HG03103 (cell line): ENCODE measurements around the gene RAD51B.
"Not testable (repeated sequence)": the region's sequence is repeated elsewhere in the genome, so short reads cannot be mapped to it uniquely, and the experiment has no call there.

Source experiments
- ATAC-seq: cut with Tn5 transposase; IDR thresholded peaks from one replicate; pipeline ENCODE4 v1.9.1; 2021; ENCODE audit warnings: low read depth; ENCODE audit not compliant: unreplicated experiment

RAD51B gene

DNA sequence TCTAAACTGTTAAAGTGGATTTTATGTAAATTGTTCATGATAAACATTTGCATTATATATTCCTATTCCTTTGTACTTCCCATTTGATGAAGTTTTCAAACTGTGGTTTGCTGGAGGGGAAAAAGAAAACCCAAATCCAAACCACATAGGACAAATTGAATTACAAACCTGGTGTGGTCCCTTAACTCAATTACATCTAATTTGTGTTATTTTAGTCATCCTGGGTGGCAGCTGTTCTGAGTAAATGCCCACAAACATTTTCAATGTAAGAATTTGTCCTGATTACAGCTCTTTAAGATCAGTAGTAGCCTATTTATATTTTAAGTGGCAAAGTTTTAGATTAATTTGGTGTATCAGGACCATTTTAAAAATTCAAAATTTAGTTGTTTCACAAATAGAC lies 153.9 kb downstream of the RAD51B start:
- ATAC-seq = no peak

DNA sequence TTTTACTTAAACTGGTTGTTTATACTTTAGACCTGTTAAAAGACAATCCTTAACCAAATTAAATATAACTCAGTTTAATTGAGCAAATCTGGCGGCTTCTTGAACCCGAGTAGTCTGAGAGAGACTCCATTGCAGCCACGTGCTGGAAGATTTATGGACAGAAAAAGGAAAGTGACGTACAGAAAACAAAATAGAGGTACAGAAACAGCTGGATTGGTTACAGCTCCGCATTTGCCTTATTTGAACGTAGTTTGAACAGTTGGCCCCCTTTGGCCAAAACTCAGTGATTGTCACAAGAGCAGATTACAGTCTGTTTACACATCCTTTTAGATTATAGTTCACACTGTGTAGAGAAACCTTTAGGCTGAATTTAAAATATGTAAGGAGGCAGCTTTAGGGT lies 155.9 kb downstream of the RAD51B start:
- no peak for ATAC-seq

DNA sequence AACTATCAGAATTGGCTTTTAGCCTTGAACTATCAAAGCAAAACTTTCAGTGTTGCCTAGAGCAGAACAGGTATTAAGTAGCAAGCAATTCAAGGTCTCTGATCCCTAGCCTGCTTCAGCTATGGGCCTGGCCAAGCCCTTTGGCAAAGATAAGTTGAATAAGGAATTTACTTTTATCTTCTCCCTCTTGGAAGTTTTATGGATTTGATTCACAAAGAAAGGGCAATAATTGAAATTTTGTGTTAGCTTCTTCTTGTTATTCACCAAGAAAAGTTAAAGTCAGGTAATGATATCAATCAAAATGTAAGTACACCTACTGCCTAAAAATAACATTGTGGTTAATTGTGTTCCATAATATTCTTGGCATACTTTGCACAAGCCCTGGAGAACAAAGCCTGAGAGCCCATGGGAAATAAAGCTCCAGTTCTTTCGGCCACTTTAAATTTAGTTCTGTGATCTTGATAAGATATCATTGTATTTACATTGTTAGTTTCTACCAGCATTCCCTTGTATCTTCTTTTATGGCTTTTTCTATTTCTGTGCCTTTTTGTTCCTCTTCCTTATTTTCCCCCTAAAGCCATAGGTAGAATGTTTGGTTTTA lies 158.0 kb downstream of the RAD51B start:
- no peak for ATAC-seq

DNA sequence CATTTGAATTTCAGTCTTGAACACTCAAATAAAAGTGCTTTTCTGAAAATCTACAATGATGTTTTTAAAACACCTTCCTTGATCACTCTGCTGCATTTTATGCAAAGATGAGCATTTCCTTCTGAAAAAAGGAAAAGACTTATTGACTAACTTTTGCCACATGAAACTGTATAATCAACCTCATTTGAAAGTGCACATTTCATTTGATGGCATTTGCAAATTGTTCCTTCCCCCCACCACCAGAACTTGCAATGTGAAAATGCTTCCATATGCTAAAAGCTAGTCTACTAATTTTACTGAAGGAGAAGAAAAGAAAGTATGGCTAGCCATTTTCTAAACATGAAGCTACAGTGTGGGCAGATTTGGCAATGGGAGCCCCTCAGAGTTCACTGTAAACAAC lies 159.2 kb downstream of the RAD51B start:
- ATAC-seq = no peak

DNA sequence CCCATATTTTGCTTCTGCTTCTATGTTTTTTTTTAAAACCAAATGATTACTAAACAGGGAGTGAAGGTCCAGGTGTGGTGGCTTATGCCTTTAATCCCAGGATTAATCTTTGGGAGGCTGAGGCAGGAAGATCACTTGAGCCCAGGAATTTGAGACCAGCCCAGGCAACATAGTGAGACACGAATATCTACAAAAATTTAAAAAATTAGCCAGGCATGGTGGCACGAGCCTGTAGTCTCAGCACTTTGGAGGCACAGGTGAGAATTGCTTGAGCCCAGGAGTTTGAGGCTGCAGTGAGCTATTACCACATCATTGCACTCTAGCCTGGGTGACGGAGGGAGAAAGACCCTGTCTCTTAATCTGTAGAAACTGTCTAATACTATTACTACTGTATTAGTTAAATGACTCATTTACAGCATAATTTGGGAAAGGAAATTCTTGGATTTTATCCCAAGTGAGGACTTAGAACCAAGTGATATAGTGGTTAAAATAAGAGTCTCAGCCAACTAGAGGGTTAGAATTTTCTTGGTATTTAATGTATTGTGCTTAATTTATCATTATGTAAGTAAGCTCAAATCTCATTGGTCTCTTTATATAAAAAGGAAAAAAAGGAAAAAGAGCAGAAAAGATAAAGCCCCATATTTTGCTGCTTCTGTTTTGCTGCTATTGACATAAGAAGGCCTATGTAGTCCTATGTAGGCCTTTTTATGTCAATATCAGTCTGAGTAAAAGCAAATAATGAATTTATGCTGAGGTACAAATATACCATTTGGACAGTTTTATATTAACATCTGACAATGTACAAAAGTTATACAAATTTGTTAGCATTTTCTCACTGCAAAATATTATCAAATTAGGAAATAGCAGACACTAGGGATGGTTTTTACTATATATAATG lies 163.4 kb downstream of the RAD51B start:
- ATAC-seq = no peak

DNA sequence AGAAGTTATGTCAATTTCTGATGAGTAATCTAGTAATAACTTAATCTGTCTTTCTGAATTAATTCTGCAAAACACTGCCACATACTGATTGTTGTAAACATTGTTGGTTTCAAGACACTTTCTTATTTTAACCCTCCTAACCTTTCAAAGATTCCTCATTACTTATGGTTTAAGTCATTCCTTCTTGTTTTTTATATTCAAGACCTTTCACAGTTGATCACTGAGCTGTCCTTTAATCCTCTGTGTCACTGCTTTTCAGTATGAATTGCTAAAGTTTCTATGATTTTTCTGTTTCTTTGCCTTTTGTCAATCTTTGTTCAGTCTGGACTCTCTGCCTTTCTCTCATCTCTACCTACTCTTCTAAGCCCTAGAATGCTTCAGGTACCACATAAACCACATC lies 164.7 kb downstream of the RAD51B start:
- no peak for ATAC-seq

DNA sequence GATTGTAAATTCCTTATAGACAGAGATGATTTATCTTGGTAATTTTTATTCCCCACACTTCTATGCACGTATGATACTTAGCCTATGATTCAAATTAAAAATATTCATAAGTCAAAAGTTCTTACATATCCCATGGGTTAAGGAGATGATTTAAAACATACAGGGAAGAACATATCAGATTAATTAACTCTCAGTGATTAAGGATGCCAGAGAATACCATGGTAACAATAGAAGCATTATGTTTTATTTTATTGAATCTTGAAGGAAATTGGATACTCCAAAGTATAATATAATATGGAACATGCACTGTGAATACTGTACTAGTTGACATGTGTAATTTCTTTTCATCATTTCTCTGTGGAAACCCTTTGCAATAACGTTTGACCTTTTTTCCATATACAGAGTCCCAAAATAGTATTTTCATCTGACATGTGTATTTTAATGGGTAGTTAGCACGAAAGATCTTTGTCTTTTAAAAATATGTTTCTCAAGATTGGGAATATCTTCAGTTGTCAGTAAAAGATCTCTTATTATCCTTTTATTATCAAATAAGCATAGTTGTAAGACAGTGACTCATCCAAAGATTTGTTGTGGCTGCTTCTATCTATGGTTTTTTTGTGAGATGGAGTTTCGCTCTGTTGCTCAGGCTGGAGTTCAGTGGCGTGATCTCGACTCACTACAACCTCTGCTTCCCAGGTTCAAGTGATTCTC lies 166.7 kb downstream of the RAD51B start:
- ATAC-seq = no peak

DNA sequence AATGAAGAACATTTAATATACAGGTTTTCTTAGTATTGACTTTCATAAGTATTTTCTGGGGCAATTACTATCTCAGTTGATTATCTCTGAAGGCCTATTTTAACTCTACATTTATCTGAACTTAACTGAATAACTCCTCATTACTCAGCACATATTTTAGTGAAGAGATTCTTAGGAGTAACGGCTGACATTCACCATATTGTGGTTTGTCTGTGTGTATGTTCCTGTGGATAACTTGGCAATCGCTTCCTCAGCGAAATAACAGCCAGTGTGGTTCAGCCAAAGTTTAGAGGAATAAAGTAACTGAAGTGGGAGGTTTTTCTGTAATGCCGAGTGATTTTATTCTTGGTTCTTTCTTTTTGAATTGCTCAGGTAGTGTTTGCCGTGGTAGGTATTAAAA lies 168.0 kb downstream of the RAD51B start:
- ATAC-seq = no peak

DNA sequence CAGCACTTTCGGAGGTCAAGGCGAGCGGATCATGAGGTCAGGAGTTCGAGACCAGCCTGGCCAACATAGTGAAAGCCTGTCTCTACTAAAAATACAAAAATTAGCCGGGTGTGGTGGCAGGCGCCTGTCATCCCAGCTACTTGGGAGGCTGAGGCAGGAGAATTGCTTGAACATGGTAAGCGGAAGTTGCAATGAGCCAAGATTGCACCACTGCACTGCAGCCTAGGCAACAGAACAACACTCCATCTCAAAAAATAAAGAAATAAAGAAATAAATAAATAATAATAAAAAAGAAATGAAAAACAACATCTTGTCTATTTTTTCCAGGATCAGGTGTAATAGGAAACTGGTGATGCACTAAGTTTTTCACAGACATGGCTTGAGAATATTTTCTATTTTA lies 168.6 kb downstream of the RAD51B start:
- ATAC-seq = not testable (repeated sequence)

DNA sequence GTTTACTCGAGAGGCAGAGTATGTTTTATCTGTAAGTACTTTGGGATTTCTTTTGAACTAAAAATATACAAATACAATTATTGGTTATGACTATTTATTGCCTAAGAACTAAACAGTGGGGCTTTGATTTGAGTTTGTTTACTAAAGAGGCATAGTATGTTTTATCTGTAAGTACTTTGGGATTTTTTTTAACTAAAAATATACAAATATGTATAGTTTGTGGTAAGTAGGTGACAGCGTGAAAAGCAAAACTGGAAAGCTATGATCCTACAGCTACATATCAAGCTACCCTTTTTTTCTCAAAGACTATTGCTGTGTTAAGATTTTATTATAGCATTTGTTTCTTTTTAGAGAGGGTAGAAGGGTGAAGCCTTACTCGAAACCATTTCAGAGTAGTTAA lies 171.0 kb downstream of the RAD51B start:
- no peak for ATAC-seq

DNA sequence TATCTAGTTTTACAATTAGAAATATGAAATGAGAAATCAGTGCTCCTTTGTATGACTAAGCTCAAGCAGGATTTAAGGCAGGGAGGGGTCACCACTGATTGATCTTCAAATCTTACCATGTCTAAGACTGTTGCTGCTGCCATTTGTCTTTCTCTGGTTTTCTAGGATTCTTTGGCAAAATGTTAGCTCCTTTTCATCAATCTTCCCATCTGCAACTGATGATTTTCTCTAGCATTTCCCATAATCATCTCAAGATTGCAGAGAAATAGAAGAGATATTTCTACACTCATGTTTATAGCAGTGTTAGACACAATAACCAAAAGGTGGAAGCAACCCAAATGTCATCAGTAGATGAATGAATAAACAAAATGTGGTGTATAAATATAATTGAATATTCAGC lies 175.0 kb downstream of the RAD51B start:
- no peak for ATAC-seq

DNA sequence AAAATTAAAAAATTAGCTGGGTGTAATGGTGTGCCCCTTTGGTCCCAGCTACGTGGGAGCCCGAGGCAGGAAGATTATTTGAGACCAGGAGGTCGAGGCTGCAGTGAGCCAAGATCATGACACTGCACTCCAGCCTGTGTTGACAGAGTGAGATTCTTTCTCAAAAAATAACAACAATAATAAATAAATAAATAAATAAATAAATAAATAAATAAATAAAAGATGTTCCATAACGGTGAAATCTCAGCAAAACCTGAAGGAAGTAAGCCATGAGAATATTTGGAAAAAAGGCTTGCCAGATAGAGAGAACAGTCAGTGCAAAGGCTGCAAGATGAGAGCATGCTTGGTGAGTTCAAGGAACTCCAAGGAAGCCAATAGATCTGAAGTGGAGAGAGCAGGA lies 176.7 kb downstream of the RAD51B start:
- ATAC-seq = no peak

DNA sequence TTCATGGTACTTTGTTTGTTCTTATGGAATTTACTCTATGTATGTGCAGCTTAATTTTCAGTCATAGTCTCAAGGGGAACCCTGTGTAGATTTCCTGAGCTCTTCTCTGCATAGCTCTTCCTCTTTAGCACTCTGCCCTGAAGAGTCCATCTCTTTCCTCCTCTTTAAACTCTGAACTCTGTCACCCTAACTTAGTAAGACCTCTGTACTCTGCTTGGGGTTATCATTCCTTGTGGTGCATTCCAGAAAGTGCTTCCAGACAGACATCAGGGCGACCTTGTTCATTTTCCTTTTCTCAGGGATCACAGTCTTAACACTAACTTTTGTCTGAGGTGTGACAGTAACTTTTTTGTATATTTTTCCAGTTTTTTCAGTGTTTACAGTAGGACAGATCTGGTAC lies 179.3 kb downstream of the RAD51B start:
- no peak for ATAC-seq

DNA sequence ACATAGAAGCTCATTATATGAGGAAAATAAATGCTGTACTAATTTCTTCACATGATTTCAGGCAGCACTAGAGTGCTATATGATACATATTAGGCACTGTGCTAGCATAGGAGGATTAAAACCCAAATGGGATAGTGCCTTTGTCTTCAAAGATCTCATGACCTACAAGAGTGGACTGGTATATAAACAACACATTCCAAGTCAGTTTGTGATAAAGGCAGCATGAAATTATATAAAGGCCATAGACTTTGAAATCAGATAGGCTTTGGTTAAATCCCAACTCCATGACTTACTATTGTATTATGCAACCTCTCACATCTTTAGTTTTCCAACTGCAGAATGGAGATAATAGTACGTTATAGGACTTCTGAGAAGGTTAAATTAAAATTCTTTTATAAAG lies 179.7 kb downstream of the RAD51B start:
- ATAC-seq = no peak

DNA sequence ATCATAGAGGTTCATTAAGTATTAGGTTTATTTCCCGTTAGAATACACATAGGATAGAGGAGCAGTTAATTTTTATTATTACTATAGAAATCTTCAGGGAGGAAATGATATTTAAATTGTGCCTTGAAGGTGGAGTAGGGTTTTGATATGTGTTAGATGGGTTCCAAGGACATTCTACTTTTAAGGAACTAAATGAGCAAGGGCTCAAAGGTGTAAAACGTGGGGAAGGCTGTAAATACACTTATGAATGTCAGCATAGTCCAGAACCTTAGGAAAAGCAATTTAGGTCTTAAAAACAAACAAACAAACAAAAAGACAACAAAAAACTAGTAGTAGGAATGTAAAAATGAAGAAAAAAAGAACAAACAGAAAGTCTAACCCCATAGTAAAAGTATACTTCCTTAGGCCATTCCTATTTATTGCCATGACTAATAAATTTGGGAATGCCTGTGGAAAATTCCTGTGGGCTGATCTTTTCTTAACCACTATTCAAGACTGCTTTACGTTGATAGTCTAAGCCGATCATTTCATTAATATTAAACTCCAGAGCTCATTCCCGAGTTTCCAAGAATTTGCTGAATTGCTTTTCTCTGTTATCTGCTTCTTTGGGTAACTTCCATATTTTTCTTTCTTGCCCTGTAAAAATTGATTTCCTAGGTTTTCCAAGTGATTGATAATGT lies 180.3 kb downstream of the RAD51B start:
- no peak for ATAC-seq

DNA sequence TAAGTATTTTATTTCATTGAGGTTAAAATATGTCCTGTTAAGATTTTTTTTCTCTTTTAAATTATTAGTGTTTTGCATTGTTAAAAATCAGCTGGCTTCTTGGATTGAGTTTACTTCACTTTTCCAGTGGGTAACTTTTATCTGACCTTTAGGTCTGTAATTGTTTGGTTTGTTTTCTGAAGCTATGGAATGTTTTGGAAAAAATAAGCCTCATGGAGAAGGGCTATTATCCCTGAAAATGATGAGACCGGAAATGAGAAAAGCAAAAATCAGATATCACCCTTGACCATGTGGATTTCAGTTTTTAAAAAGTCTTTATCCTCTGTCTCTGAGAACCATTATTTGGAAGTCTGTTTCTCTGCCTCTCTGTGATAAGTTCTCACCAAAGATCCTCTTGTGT lies 180.9 kb downstream of the RAD51B start:
- no peak for ATAC-seq

DNA sequence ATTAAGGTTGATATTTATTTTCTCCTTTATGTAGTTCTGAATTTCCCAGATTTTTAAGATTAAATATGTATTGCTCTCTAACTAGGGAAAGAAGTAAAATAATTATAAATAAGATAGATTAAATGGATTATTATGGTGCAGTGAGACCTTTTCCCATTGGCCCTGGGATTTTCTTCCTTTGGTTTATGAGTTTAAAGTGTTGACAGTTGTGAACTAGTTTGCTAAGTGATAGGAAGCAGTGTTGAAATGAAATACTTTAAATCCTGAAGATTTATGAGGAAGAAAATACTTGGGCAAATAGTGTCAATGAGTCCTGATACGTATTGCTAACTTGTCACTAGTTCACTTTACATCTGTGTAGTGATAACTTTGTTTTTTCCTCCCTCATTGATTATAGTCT lies 188.9 kb downstream of the RAD51B start:
- no peak for ATAC-seq

DNA sequence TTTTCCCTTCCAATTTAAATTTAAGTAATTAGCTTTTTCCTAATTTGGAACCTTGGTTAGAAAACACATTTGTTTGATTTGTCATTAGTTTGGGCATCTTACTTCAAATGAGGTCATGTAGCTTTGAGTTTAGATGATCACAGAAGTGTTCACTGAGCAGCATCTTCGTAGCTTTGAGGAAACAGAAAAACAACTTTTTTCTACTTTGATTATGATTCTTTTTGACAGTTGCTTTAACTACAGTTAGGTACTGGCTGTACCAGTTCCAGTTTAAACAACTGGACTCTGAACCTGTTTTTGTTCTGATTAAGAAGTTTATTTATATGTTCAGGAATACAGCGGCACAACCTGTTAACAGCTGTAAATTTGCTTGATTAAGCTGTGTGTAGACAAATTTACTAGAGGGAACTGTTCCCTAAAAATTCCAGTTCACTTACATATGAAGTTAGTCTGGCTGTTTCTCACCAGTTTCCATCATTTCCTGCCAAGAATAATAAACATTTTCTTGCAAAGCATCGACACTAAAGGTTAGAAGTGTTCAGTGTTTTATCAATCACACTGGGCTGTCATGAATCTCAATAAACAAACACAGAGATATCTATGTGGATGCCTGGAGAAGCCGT lies 191.9 kb downstream of the RAD51B start:
- no peak for ATAC-seq

DNA sequence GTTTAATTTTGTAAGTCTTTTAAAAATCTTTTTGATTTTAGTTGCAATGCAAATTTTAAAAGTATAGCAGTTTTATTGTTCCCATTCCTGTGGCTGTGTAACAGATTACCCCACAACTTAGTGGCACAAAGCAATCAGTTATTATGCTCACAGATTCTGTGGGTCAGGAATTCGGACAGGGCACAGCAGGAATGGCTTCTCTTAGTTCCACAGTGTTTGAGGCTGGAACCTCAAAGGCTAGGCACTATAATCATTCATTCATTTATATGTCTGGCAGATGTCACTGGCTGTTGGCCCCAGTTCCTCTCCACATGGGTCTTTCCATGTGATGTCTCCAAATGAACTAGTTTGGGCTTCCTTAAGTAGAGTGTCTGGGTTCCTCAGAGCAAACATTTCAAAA lies 193.3 kb downstream of the RAD51B start:
- ATAC-seq = no peak

DNA sequence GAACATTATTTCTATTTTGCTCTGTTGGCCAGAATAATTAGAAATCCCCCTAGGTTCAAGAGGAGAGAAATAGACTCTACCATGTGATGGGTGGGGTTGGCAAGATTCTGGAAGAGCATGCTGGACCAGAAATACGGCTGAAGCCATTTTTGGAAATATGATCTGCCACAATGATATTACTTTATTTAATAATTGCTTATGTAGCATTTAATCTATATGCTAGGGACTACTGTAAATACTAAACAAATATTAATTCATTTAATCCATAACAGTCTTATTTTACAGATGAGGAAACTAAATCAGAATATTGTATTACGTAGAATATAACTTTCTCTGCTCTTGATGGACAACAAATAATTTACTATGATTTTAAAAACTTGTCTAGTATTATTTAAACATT lies 193.7 kb downstream of the RAD51B start:
- no peak for ATAC-seq

DNA sequence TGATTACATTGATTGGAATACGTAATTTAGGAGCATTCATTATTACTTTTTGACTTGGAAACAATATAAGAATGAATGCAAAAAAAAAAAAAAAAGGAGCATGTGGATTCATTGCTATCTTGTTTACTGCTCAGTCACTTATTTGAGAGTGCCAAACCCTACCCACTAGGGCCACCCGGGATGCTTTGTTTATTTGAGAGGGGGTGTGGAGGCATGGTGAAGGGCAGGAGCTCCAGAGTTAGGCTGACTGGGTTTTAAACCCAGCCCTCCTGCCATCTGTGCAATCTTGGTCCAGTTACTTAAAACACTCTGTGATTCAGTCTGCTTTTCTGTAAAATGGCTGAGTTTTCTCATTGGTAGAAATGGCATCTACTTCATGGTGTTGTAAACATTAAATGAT lies 195.2 kb downstream of the RAD51B start:
- ATAC-seq = no peak
